ENCODE data around the gene FAM20A.

DNA sequence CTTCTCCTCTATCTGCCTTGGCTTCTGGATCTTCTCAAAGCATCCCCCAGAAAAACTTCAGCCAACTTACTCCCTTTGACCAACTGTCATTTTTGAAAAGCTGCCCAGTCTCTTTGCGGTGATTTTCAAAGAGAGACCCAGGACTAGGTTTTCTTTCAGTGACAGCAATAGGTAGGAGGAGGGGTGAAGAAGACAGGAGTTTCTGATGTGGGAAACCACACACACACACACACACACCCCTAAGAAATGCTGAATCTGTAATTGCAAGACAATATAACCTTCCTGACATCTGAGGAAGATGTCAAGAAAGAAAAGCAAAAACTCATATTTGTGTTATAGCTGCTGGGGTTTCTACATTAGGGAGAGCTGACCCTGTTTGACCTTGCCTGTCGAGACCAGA is 5.2 kb downstream of the FAM20A start:
- no peak for TF ChIP-seq POLR2A (IDR thresholded peaks at IDR 0.05)
- TF ChIP-seq, protein P1, sequence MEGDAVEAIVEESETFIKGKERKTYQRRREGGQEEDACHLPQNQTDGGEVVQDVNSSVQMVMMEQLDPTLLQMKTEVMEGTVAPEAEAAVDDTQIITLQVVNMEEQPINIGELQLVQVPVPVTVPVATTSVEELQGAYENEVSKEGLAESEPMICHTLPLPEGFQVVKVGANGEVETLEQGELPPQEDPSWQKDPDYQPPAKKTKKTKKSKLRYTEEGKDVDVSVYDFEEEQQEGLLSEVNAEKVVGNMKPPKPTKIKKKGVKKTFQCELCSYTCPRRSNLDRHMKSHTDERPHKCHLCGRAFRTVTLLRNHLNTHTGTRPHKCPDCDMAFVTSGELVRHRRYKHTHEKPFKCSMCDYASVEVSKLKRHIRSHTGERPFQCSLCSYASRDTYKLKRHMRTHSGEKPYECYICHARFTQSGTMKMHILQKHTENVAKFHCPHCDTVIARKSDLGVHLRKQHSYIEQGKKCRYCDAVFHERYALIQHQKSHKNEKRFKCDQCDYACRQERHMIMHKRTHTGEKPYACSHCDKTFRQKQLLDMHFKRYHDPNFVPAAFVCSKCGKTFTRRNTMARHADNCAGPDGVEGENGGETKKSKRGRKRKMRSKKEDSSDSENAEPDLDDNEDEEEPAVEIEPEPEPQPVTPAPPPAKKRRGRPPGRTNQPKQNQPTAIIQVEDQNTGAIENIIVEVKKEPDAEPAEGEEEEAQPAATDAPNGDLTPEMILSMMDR (IDR thresholded peaks at IDR 0.05), result no peak
- no peak for TF ChIP-seq POLR2AphosphoS5 (IDR thresholded peaks at IDR 0.05)
- no peak for TF ChIP-seq EP300 (IDR thresholded peaks at IDR 0.05)
